HL-60 (cell line): ENCODE data around the gene GSTP1.

Experiments
- DNase-seq, 2 experiments: peaks; one replicate each; pipeline ENCODE4 v3.0.0-alpha.2; 2010 to 2020; ENCODE audit warnings: low read depth in 1 of 2, low spot score in 1 of 2
- H3K27ac ChIP-seq: fragments of 250-450 bp; sonication (Bioruptor Pico); replicated peaks from 2 replicates; pipeline ENCODE4 v1.5.1; 2020; ENCODE audit warnings: mild to moderate bottlenecking, moderate library complexity
- H3K27me3 ChIP-seq: fragments of 250-450 bp; sonication (Bioruptor Pico); 2 replicates; pipeline ENCODE4 v1.5.1; 2021; ENCODE audit warnings: mild to moderate bottlenecking, moderate library complexity; ENCODE audit not compliant: insufficient read depth, poor library complexity, severe bottlenecking
- H3K4me3 ChIP-seq: replicated peaks from 2 replicates; pipeline ENCODE4 v1.5.1; 2011; ENCODE audit warnings: mild to moderate bottlenecking, control low read depth, low read length; ENCODE audit not compliant: insufficient read depth
- GABPA ChIP-seq: IDR thresholded peaks from 2 replicates; pipeline ENCODE4 v1.6.1; 2012; ENCODE audit warnings: low read depth
- POLR2AphosphoS5 ChIP-seq: IDR thresholded peaks from 2 replicates; pipeline ENCODE4 v1.6.1; 2012; ENCODE audit warnings: low read depth
- REST ChIP-seq: IDR thresholded peaks from 2 replicates; pipeline ENCODE4 v1.6.1; 2012; ENCODE audit warnings: low read depth; ENCODE audit not compliant: insufficient replicate concordance
- SPI1 ChIP-seq: IDR thresholded peaks from 2 replicates; pipeline ENCODE4 v1.6.1; 2012; ENCODE audit warnings: low read depth, mild to moderate bottlenecking, borderline replicate concordance
- TF ChIP-seq, protein P1 (sequence below): IDR thresholded peaks from one replicate; pipeline ENCODE4 v1.5.1; 2011; ENCODE audit warnings: low read length, control low read depth, inconsistent platforms; ENCODE audit not compliant: insufficient read depth

The GSTP1 gene

DNA sequence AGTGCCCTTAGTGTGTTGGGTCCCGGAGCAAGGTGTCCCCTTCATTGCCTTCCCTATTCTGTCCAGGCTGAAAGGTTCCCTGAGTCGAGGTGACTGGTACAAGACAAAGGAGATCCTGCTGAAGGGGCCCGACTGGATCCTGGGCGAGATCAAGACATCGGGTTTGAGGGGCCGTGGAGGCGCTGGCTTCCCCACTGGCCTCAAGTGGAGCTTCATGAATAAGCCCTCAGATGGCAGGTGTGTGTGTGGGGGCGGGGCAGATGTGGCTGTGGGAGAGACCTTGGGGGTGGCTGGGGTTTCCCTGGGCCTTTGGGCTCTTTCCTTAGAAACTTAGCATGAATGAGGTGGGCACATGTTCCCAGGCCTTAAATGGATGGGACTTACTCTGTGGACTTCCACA, 24.9 kb downstream of the GSTP1 start:
- Histone ChIP-seq H3K27me3 (no peaks in the 10 kb centered on the region), H3K4me3 (no peak overlapping the region), H3K27ac (no peak overlapping the region)
- TF ChIP-seq POLR2AphosphoS5 (no peak), GABPA (no peak), SPI1 (no peak), REST (no peak)
- TF ChIP-seq, protein P1, sequence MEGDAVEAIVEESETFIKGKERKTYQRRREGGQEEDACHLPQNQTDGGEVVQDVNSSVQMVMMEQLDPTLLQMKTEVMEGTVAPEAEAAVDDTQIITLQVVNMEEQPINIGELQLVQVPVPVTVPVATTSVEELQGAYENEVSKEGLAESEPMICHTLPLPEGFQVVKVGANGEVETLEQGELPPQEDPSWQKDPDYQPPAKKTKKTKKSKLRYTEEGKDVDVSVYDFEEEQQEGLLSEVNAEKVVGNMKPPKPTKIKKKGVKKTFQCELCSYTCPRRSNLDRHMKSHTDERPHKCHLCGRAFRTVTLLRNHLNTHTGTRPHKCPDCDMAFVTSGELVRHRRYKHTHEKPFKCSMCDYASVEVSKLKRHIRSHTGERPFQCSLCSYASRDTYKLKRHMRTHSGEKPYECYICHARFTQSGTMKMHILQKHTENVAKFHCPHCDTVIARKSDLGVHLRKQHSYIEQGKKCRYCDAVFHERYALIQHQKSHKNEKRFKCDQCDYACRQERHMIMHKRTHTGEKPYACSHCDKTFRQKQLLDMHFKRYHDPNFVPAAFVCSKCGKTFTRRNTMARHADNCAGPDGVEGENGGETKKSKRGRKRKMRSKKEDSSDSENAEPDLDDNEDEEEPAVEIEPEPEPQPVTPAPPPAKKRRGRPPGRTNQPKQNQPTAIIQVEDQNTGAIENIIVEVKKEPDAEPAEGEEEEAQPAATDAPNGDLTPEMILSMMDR: no peak
- DNase-seq: no peak

- no peaks in the 10 kb centered on the region for H3K27me3 ChIP-seq
- TF ChIP-seq REST (no peak), SPI1 (no peak), GABPA (no peak), POLR2AphosphoS5 (no peak)
- TF ChIP-seq, protein P1: no peak
Observed at GRCh38 chr11:67609316-67609715, 25.7 kb downstream of the GSTP1 start.

GRCh38 chr11:67610302-67610868, 26.8 kb downstream of the GSTP1 start:
- DNase-seq: no peak
- Histone ChIP-seq H3K4me3 (no peak overlapping the region), H3K27ac (no peak overlapping the region), H3K27me3 (no peaks in the 10 kb centered on the region)
- TF ChIP-seq GABPA (no peak), REST (no peak), POLR2AphosphoS5 (no peak), SPI1 (no peak)
- TF ChIP-seq, protein P1: no peak

More at GRCh38 chr11:67609316-67609715, 25.7 kb downstream of the GSTP1 start:
- no peak for DNase-seq
- H3K27ac ChIP-seq: no peak overlapping the region
- no peak overlapping the region for H3K4me3 ChIP-seq
